Fibroblast of the aortic adventitia (primary cell): ENCODE measurements around the gene MCRS1. TPM values are rescaled to one million over a fixed set of nuclear protein-coding genes. Genes with fewer than 3 reads are reported as not detected.

Experiments used
- DNase-seq: peaks from one replicate; pipeline ENCODE4 v3.0.0-alpha.2; 2010; ENCODE audit warnings: low read depth
- H3K4me3 ChIP-seq: 2 replicates; pipeline ENCODE4 v1.5.1; 2011; ENCODE audit warnings: low read depth, mild to moderate bottlenecking, control low read depth, low read length, moderate library complexity
- total RNA-seq: library from RNA; depleted of rRNA; stranded (reverse); fragments of >200 nt; gene quantifications from 2 replicates; pipeline ENCODE4 v1.2.3, GENCODE V29; 2012; ENCODE audit warnings: low replicate concordance
- TF ChIP-seq, protein P1 (sequence below): IDR thresholded peaks from 2 replicates; pipeline ENCODE4 v1.5.1; 2011; ENCODE audit warnings: mild to moderate bottlenecking, low read length, control low read depth, inconsistent platforms; ENCODE audit not compliant: insufficient read depth

Gene MCRS1
- total RNA-seq, 1 donor: 45.5 TPM

DNA sequence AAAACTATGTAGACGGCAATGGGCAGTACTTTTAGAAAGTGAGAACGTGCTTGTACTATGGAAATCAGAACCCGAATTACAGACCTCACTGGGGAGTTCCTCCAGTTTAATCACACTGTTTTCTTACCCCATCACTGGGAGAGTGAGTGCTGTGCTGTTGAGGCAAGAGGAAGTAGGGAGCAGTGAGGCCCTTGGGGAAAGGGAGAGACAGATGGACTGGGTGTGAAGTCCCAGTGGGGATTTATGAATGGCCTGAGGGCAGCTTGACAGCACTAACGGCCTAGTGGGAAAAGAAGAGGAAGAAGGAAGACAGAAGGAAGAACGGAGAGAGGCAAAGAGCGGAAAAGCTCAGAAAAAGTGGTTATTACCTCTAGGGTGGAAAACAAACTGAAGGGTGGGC lies 5.7 kb downstream of the MCRS1 start:
- H3K4me3 ChIP-seq: no peak overlapping the region
- TF ChIP-seq, protein P1, sequence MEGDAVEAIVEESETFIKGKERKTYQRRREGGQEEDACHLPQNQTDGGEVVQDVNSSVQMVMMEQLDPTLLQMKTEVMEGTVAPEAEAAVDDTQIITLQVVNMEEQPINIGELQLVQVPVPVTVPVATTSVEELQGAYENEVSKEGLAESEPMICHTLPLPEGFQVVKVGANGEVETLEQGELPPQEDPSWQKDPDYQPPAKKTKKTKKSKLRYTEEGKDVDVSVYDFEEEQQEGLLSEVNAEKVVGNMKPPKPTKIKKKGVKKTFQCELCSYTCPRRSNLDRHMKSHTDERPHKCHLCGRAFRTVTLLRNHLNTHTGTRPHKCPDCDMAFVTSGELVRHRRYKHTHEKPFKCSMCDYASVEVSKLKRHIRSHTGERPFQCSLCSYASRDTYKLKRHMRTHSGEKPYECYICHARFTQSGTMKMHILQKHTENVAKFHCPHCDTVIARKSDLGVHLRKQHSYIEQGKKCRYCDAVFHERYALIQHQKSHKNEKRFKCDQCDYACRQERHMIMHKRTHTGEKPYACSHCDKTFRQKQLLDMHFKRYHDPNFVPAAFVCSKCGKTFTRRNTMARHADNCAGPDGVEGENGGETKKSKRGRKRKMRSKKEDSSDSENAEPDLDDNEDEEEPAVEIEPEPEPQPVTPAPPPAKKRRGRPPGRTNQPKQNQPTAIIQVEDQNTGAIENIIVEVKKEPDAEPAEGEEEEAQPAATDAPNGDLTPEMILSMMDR: no peak
- DNase-seq: no peak

DNA sequence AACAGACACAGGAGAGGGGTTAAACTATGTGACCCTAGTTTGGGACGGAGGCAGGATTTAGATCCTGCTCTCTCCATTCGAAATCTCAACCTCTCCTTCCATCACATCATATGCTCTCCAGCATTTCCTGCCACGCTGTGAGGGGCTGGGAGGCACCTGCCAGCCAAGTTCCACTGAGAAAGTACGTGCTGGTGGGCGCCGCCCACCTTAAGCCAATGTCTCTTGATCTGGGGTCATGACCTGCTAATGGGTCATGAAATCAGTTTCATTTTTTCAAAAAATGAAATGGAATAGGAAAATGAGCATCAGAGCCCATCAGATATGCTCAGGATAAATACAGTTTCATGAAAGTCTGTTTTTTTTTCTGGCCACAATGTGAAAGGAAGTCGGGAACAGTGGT lies 7.2 kb downstream of the MCRS1 start:
- no peak overlapping the region for H3K4me3 ChIP-seq
- TF ChIP-seq, protein P1: no peak
- no peak for DNase-seq

DNA sequence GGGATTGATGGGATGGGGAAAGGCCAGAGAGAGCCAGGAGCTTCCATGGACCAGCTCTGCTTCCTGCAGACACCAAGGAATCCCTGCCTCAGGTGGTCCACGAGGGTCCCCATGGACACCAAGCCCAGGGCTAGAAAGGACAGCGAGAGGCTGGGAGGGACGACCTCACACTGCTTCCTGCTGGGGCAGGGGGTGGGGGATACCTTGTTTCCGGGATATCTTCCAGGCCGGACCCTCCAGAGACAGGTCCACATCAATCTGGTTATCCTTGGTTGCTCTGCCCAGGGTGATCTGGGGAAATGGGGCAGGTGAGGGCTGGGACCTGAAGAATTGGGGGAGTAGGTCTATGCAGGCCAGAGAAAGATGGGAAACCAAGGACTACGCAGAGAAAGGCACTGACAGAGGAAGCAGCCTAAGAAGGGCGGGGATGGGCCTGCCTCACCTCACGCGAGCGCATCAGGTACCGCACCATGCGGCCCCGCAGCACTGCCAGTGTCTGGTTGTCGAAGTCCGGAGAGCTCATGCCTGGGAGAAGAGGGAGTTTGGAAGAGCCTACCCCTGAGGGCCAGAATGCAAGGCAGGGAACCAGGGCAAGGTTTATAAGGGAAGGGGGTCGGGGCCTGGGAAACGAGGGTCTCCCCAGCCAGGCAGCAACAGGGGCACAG lies 8.8 kb downstream of the MCRS1 start:
- DNase-seq: no peak
- H3K4me3 ChIP-seq: no peak overlapping the region
- TF ChIP-seq, protein P1: no peak

DNA sequence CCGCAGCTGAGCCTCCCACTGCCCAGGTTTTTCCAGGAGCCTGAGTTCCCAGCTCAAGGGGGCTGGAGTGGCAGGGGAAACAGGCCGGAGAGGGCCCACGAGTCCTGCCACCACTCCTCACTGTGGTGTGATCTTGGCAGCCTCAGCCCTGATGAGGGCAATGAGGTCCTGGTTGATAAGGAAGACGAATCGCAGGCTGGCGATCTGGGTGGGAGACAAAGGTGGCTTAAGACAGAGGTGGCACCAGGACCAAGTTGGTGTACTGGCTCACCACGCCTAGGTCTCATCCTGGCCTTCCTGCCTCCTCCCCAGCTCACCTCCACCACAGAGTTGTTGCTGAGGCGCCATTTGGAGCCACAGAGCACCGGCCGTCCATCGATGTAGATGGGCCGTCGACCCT lies 9.4 kb downstream of the MCRS1 start:
- TF ChIP-seq, protein P1: no peak
- DNase-seq: no peak
- H3K4me3 ChIP-seq: no peak overlapping the region

DNA sequence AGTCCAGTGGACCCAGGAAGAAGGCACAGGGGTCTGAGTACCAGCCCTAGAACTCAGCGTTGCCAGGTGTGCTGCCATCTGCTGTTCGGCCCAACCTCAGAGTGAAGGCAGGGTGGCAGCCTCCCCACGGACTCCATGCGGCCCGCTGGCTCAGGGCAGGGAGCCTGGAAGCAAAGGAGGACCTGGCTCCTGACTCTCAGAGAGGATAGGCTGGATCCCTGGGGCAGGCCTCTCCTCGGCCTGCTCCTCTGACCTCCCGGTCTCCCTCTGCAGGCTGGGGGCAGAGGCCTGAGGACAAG lies 10.1 kb downstream of the MCRS1 start:
- no peak for DNase-seq
- TF ChIP-seq, protein P1: no peak
- H3K4me3 ChIP-seq: no peak overlapping the region

DNA sequence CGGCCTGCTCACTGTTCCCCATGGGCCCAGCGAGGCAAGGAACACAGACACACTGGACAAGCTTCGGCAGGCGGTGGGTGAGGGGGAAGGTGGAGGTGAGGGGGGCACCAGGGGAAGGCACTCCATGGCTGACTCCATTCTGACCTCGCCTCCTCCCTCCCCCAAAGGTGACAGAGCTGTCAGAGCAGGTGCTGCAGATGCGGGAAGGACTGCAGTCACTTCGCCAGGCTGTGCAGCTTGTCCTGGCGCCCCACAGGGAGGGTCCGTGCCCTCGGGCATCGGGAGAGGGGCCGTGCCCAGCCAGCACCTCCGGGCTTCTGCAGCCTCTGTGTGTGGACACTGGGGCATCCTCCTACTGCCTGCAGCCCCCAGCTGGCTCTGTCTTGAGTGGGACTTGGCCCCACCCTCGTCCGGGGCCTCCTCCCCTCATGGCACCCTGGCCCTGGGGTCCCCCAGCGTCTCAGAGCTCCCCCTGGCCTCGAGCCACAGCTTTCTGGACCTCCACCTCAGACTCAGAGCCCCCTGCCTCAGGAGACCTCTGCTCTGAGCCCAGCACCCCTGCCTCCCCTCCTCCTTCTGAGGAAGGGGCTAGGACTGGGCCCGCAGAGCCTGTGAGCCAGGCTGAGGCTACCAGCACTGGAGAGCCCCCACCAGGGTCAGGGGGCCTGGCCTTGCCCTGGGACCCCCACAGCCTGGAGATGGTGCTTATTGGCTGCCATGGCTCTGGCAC lies 10.6 kb downstream of the MCRS1 start:
- TF ChIP-seq, protein P1: no peak

More for the DNA sequence above, 10.6 kb downstream of the MCRS1 start:
- H3K4me3 ChIP-seq: no peak overlapping the region
- DNase-seq: no peak
